Skeletal muscle tissue (tissue), 4 donors: ENCODE measurements around the gene ZNF469. TPM values are rescaled to one million over a fixed set of nuclear protein-coding genes. Genes with fewer than 3 reads are reported as not detected.

ENCODE experiments used
- H3K27ac ChIP-seq: one replicate; pipeline ENCODE4 v1.7.0; 2013; ENCODE audit warnings: mild to moderate bottlenecking, low read depth, low read length, inconsistent platforms
- H3K27me3 ChIP-seq, 3 donors: one replicate each; pipeline ENCODE4 v1.7.0; 2013; ENCODE audit warnings: low read length in 3 of 3; ENCODE audit not compliant: control insufficient read depth in 3 of 3, insufficient read depth in 3 of 3
- H3K36me3 ChIP-seq, 3 donors: one replicate each; pipeline ENCODE4 v1.7.0; 2013; ENCODE audit warnings: low read length in 3 of 3; ENCODE audit not compliant: control insufficient read depth in 3 of 3, insufficient read depth in 3 of 3
- H3K4me1 ChIP-seq, 3 donors: one replicate each; pipeline ENCODE4 v1.7.0; 2013; ENCODE audit warnings: low read length in 3 of 3, mild to moderate bottlenecking in 3 of 3; ENCODE audit not compliant: control insufficient read depth in 3 of 3, insufficient read depth in 3 of 3
- H3K4me3 ChIP-seq, 3 donors: one replicate each; pipeline ENCODE4 v1.7.0; 2013; ENCODE audit warnings: low read length in 3 of 3
- H3K9ac ChIP-seq, 3 donors: one replicate each; pipeline ENCODE4 v1.7.0; 2013; ENCODE audit warnings: low read length in 3 of 3, mild to moderate bottlenecking in 3 of 3, moderate library complexity in 2 of 3, low read depth in 1 of 3
- H3K9me3 ChIP-seq, 3 donors: one replicate each; pipeline ENCODE4 v1.7.0; 2013; ENCODE audit warnings: low read length in 3 of 3; ENCODE audit not compliant: control insufficient read depth in 3 of 3
- total RNA-seq: library from RNA; depleted of rRNA; stranded (reverse); fragments of >200 nt; gene quantifications from one replicate; pipeline ENCODE4 v1.2.3, GENCODE V29; 2014
- donor health status: Osteomylitis.

The ZNF469 gene
- total RNA-seq, 1 donor from 2014 or later: 3.7 TPM

DNA sequence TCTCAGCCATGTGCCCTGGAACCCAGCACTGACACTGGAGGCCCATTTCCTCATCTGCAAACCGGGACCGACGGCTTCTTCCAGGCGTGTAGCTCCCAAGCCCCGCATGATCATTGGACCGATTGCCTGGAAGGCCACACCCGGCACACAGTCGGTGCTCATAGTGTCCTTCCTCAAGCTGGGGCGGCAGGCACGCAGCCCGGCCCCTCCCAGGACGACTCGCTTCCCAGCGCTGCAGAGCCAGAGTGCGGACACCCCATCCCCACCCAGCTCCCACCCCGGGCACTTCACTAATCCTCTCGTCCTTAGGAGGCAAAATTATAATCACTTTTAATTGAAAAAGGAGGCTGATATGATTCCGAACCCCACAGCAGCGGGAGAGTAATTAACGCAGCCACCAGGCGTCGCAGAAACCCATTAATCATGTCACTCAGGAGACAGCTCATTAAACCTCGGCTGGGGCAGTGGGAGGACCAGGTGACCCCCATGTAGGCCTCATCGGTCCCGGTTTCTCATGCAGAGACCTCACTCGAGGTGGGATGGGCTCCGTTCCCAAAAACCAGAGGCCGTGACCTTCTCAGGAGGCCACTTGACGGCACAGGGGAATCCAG lies 33.1 kb downstream of the ZNF469 start:
- Histone ChIP-seq H3K4me3 (no peak overlapping the region), H3K27ac (no peak overlapping the region), H3K36me3 (no peaks in the 10 kb centered on the region), H3K9ac (no peak overlapping the region), H3K9me3 (no peaks in the 10 kb centered on the region), H3K4me1 (no peaks in the 10 kb centered on the region), H3K27me3 (peaks cover 0 to 15% (median 4%) of the 10 kb centered on the region in 3 donors)

DNA sequence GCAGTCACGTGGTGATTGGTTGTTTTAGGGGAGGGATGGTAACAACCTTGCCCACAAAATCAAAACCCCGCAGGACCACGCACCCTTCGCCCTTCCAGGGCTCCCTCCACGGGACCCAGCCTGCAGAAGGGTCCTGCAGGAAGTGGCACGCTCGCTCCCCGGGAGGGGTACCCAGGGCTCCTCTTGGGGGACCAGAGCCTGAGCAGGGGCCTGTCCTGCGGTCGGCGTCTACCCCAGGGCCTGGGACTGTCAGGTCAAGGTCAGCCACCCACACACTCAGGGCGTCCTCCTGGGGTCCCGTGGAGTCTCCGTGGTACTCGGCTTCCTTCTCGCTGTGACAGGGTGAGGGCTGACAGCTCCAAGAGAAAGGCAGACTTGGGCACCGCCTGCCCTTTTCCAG lies 33.9 kb downstream of the ZNF469 start:
- Histone ChIP-seq H3K4me1 (no peaks in the 10 kb centered on the region), H3K36me3 (no peaks in the 10 kb centered on the region), H3K27ac (no peak overlapping the region), H3K9ac (no peak overlapping the region), H3K27me3 (peaks cover 0 to 18% (median 4%) of the 10 kb centered on the region in 3 donors), H3K4me3 (no peak overlapping the region), H3K9me3 (no peaks in the 10 kb centered on the region)

DNA sequence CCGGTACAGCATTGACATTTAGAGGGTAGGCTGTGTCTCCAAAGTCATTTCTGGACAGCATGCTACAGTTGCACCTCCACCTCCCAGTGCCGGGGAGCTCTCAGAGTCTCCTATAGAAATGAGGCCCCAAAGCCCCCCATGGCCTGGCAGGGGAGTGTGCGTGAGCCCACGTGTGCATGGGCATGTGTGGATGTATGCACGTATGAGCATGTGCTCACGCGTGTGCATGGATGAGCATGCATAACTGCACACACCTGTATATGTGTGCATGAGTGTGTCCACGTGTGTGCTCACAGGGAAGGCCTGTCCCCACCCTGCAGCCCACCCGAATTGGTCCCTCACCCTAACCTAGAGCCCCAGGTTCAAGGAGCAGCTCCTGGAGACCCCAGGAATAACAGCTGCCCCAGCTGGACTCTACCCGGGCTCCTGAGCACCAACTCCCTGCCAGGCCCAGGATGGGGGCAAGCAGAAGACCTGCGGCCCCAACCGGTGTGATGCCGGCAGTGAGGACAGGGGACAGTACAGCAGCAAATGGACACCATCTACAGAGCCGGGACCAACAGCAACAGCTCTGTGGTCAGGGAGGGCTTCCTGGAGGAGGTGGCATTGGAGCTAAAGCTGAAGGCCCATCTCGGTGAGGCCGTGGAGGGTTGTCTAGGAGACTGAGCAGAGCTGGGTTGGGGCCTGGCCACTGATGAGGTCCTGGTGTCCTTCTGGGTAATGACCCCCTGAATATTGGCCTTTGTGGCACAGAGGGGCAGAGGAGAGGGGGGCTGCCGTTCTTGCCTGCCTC lies 35.1 kb downstream of the ZNF469 start:
- Histone ChIP-seq H3K36me3 (no peaks in the 10 kb centered on the region), H3K4me3 (no peak overlapping the region), H3K9ac (no peak overlapping the region), H3K4me1 (no peaks in the 10 kb centered on the region), H3K9me3 (no peaks in the 10 kb centered on the region), H3K27ac (no peak overlapping the region), H3K27me3 (peaks cover 0 to 20% (median 4%) of the 10 kb centered on the region in 3 donors)

DNA sequence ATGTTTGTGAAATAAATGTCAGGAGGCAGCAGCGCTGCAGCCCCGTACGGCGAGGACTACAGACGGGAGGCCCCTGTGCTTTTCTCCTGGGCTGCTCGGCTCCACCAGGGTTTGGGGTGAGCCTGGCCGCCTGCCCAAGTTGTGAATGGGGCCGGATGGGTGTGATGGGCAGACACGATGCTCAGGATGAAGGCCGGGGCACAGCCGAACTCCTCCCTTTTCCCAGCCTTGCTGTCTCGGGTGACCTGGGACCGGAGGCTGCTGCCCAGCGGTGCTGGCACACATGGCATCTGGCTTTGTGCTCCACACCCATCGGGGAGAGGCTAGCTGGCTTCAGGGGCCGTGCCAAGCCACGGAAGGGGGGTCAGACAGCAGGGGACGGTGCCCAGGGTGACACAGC lies 36.1 kb downstream of the ZNF469 start:
- Histone ChIP-seq H3K4me1 (no peaks in the 10 kb centered on the region), H3K9ac (no peak overlapping the region), H3K9me3 (no peaks in the 10 kb centered on the region), H3K27me3 (peaks cover 0 to 20% (median 4%) of the 10 kb centered on the region in 3 donors), H3K27ac (no peak overlapping the region), H3K4me3 (no peak overlapping the region), H3K36me3 (no peaks in the 10 kb centered on the region)

DNA sequence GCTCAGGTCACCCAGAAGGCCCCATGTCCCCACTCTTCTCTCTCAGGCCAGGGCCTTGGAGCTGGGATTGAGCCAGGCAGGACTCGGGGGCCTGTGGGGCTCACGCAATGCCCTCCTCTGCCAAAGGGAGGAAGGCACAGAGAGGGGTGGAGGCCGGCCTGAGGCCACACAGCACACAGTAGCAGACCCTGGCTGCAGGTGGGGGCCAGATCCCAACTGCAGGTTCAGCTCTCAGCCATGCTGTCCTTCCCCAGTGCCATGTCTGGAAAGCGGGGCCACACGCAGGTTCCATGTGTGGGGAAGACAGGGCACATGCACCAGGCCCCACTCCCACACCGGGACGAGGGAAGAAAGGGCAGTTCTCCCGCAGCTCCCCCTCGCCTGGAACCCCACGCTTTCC lies 37.0 kb downstream of the ZNF469 start:
- no peaks in the 10 kb centered on the region for H3K36me3 ChIP-seq
- peaks cover 0 to 20% (median 4%) of the 10 kb centered on the region in 3 donors for H3K27me3 ChIP-seq
- no peak overlapping the region for H3K9ac ChIP-seq
- H3K9me3 ChIP-seq: no peaks in the 10 kb centered on the region
- peaks cover 0 to 7% (median 6%) of the 10 kb centered on the region in 3 donors for H3K4me1 ChIP-seq
- no peak overlapping the region for H3K4me3 ChIP-seq
- H3K27ac ChIP-seq: no peak overlapping the region

DNA sequence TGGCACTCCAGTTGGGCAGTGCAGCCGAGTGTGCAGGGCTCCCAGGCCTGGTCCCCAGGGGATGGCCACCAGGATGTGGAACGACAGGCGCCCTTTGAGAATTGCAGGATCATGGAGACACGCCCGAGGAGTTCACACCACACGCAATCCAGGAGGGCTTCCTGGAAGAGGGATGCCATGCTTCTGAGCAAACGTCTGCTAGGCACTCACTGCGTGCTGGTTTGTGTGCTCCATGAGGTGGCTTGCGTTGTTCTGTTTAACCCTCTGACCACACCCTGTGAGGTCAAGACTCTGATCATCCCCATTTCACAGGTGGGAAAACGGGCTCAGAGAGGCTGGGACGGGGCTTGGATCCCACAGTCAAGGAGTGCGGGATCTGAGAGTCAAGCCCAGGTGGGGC lies 37.7 kb downstream of the ZNF469 start:
- H3K36me3 ChIP-seq: no peaks in the 10 kb centered on the region
- H3K4me1 ChIP-seq: peaks cover 0 to 10% (median 10%) of the 10 kb centered on the region in 3 donors
- H3K4me3 ChIP-seq: no peak overlapping the region
- peaks cover 0 to 20% (median 4%) of the 10 kb centered on the region in 3 donors for H3K27me3 ChIP-seq
- H3K9me3 ChIP-seq: no peaks in the 10 kb centered on the region
- H3K27ac ChIP-seq: no peak overlapping the region
- H3K9ac ChIP-seq: no peak overlapping the region

DNA sequence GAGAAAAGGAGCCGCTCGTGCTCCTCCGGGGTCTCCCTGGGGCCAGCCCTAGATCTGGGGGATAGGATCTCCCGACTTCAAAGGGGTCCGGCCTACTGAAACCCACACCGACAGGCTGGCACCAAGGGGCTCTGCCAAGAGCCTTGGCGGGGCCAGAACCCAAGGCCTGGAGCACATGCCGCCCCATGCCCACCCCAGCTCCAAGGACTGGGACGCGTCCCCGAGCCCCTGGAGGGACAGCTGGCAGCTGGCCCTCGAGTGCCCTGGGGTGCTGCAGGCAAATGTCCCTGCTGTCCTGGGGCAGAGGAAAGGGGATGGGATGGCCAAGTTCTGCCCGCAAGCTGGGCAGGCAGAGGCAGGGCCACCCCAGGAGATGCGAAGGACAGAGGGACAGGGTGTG lies 38.5 kb downstream of the ZNF469 start:
- no peak overlapping the region for H3K27ac ChIP-seq
- no peak overlapping the region for H3K4me3 ChIP-seq
- H3K27me3 ChIP-seq: peaks cover 0 to 20% (median 4%) of the 10 kb centered on the region in 3 donors
- H3K36me3 ChIP-seq: no peaks in the 10 kb centered on the region
- H3K9ac ChIP-seq: no peak overlapping the region
- peaks cover 0 to 10% (median 10%) of the 10 kb centered on the region in 3 donors for H3K4me1 ChIP-seq
- H3K9me3 ChIP-seq: no peaks in the 10 kb centered on the region

DNA sequence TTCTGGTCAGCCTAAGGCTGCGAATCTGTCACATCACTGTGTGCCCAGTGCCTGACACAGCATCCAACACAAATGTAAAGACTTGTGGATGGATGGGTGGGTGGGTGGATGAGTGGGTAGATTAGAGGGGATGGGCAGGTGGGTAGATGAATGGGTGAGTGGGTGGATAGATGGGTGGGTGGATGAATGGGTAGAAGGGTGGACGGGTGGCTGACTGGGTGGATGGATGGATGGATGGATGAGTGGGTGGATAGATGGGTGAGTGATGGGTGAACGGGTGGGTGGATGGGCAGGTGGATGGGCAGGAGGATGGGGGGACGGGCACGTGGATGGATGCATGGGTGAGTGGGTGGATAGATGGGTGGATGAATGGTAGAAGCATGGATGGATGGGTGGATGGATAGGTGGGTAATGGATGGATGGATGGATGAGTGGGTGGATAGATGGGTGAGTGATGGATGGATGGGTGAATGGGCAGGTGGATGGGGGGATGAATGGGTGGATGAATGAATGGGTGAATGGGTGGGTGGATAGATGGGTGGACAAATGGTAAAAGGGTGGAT lies 39.2 kb downstream of the ZNF469 start:
- no peak overlapping the region for H3K4me3 ChIP-seq
- no peaks in the 10 kb centered on the region for H3K9me3 ChIP-seq
- H3K4me1 ChIP-seq: peaks cover 0 to 10% (median 10%) of the 10 kb centered on the region in 3 donors

DNA sequence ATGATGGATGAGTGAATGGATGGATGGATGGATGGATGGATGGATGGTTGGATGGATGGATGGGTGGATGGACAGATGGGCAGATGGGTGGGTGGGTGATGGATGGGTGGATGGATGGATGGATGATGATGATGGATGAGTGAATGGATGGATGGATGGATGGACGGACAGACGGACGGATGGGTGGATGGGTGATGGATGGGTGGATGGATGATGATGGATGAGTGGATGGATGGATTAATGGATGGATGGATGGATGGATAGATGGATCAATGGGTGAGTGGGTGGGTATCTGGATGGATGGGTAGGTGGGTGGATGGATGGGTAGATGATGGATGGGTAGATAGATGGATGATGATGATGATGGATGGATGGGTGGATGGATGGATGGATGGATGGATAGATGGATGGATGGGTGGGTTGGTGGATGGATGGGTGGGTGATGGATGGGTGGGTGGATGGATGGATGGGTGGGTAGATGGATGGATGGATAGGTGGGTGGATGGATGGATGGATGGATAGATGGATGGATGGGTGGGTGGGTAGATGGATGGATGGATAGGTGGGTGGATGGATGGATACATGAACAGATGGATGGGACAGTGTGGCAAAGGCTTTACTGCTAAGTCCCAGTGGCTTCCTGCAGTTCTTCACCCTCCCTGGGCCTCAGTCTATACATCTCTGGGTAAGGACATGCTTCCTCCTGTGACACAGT lies 40.1 kb downstream of the ZNF469 start:
- Histone ChIP-seq H3K9me3 (no peaks in the 10 kb centered on the region), H3K27ac (no peak overlapping the region), H3K9ac (no peak overlapping the region), H3K4me3 (no peak overlapping the region), H3K36me3 (no peaks in the 10 kb centered on the region), H3K27me3 (peaks cover 0 to 20% (median 4%) of the 10 kb centered on the region in 3 donors), H3K4me1 (peaks cover 0 to 10% (median 10%) of the 10 kb centered on the region in 3 donors)

More for the DNA sequence above, 39.2 kb downstream of the ZNF469 start:
- H3K9ac ChIP-seq: no peak overlapping the region
- no peaks in the 10 kb centered on the region for H3K36me3 ChIP-seq
- H3K27me3 ChIP-seq: peaks cover 0 to 20% (median 4%) of the 10 kb centered on the region in 3 donors
- H3K27ac ChIP-seq: no peak overlapping the region
